ENCODE measurements around the gene ACCSL.
A peak's percentile ranks its signal among the peaks of the same experiment; 100 is the strongest.

Gene ACCSL

GRCh38 chr11:44065841-44066731, 18.3 kb downstream of the ACCSL start, which contains the start of gene ACCS:
Gene ACCS (plus strand): TSS chr11:44066270. CDS start chr11:44067628, 1,358 bp downstream.
- peak; percentile 96 for DNase-seq

DNA sequence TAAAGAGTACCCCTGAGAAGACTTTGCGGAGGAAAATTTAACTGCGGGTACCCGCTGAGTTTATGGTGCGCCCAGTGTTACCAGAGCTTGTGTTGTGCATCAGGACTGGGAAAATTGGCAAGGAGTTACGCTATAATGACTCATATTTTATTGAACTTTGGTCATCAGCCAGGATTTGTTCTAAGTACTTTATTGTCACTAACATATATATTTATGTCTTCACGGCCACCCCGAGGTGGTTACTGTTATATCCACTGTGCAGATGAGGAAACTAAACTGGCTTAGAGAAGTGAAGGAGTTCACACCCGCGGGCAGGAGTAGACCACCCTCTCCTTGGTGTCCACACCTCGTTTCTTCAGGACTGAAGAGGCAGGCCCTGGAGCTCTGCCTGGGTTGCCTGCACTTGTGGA, 19.0 kb downstream of the ACCSL start:
- DNase-seq, result peak; percentile 70

DNA sequence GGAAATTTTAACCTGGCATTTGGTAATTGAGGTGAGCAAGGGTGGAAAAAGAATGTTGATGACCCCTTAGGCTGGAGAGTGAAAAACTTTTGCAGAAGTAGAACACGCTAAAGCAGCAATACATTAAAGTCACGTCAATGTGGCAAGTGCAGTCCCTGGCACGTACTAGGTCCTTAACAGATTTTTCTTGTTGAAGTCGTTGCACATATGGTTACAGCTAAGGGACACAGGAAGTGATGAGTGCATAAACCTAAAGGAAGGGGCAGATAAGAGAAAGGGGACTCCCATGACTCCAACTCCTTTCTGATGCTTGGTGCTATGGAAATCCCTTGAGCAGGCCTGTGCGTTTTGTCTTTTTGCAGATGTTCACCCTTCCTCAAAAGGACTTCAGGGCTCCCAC, 19.5 kb downstream of the ACCSL start:
- peak; percentile 77 for DNase-seq

GRCh38 chr11:44068180-44068579, 20.4 kb downstream of the ACCSL start:
- DNase-seq, result no peak

DNA sequence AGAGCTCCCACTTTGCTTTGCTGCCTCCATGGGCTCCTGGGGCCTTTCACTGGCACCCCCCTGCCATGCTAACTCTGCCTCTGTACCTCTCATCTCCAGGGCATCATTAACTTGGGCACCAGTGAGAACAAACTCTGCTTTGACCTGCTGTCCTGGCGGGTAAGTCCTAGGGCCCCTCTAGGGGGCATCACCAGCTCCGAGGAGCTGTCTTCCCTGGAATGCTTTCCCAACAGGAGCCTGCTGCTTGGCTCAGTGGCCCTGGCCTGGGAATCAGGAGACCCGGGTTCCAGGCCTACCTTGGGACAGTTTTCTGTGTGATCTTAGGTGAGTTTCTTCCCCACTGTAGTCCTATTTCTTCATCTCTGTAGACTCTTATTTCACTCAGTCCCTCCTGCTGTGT, 23.4 kb downstream of the ACCSL start:
- DNase-seq, result no peak

DNA sequence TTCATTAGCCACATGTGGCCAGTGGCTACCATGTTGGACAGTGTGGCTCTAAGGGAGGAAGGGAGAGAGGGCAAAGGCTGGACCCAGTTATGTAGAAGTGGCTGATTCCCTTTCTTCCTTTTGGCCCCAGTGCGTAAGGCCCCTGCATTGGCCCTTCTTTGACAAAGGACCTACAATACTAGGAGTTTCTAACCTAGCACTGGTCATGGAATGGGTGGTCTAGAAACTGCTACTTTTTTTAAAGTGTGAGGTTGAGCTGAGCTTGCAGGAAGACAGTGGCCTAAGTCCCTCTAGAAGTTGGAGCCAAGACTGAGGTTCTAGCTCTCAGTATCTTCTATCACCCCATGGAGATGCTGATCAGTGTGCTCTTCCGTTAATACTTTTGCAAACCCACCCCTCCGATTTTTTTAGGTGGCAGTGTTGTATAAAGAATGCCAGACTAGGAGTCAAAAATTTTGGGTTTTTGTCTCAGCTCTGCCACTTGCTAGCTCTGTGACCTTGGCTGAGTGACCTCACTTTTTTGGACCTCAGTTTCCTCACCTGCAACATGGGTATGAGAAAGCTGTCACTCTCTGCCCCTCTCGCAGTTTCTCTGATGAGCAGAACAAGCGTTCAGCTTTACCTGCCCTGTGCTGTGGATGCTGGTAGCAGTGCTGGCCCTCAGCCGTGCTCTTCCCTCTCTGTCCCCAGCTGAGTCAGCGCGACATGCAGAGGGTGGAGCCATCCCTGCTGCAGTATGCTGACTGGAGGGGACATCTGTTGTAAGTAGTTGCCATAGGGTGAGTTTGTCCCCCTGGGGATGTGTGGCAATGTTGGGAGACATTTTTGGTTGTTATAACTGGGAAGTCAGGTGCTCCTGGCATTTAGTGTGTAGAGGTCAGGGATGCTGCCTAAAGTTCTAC, 25.2 kb downstream of the ACCSL start:
- peak; percentile 16 for DNase-seq

DNA sequence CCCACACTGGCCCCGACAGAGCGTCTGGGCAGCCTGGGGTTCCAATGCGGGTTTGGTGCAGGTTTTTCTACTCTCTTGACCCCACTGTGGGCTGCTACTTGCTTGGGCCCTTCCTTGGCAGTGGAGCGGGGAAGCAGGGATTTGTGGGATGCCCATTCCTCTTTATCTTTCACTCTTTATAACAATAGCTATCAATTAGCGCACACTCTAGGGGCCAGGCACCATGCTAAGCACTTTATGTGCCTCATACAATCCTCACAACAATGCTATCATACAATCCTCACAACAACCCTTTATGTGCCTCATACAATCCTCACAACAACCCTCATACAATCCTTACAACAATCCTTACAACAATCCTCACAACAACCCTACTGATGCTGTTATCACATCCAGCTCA, 31.0 kb downstream of the ACCSL start:
- DNase-seq, result no peak

GRCh38 chr11:44079376-44079775, 31.6 kb downstream of the ACCSL start:
- DNase-seq, result no peak

- no peak for DNase-seq
Observed at GRCh38 chr11:44080951-44081350, 33.2 kb downstream of the ACCSL start.

DNA sequence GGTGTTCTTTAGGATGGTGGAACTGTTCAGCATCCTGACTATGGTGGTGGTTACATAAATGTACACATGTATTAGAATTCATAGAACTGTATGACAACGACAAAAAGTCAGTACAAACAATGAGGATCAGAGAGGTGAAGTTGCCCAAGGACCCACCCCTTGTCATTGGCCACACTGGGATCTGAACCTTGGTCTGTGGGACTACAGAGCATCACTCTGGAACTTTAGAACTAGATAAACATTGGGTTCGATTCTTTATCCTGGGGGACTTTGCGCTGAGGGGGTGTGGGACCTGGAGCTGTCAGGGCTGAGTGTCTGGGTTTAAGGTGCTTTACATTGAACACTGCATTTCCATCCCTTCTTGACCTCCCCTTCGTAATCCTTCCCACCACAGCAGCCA, 34.9 kb downstream of the ACCSL start:
- DNase-seq, result no peak

GRCh38 chr11:44083433-44083832, 35.7 kb downstream of the ACCSL start:
- DNase-seq, result no peak

DNA sequence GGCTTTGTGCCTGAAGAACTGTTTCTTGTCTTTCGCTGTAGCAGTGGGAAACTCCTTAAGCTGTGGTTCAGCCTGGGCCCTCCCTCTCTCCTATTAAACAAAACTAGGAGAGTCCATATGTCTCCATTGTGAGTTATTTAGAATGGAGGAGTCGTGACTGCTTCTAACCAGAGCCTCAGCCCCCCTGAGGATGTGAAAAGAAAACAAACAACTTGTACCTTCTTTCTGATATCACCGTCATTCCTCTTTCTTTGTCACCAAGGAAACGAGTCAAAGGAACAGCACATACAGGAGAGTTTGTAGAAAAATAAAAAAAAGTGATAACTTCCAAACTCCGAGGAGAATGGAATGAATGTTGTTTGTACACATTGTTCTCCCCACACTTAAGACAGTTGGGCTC, 36.1 kb downstream of the ACCSL start:
- no peak for DNase-seq

DNA sequence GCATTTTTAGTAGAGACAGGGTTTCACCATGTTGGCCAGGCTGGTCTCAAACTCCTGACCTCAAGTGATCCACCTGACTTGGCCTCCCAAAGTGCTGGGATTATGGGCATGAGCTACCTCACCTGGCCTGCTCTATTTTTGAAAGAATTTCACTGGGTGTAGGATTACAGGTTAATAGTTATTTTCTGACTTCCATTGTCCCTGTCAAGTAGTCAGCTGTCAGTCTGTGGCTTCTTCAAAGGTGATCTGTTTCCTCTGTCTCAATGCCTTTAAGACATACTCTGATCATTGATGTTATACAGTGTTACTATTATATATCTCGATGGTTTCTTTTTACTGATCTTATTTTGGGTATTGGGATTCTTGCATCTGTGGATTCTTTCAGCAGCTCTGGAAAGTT, 37.5 kb downstream of the ACCSL start:
- no peak for DNase-seq

GRCh38 chr11:44088377-44088776, 40.6 kb downstream of the ACCSL start:
- DNase-seq, result no peak

- DNase-seq, result no peak
Observed at GRCh38 chr11:44088871-44089270, 41.1 kb downstream of the ACCSL start.

GRCh38 chr11:44090539-44090938, 42.8 kb downstream of the ACCSL start:
- no peak for DNase-seq

- DNase-seq, result peak; percentile 89
Observed at GRCh38 chr11:44094260-44094868, 46.6 kb downstream of the ACCSL start.

- peak; percentile 81 for DNase-seq
Observed at GRCh38 chr11:44095506-44096359, 48.0 kb downstream of the ACCSL start, which contains the start of gene EXT2. Gene EXT2 (plus strand): TSS chr11:44095678. CDS start chr11:44107713, 12,035 bp downstream.

GRCh38 chr11:44096360-44097185, 48.8 kb downstream of the ACCSL start:
- no peak for DNase-seq

- no peak for DNase-seq
Observed at GRCh38 chr11:44097821-44098220, 50.0 kb downstream of the ACCSL start.

GRCh38 chr11:44101098-44101497, 53.3 kb downstream of the ACCSL start:
- no peak for DNase-seq
